H9 (cell line): ENCODE results near the gene APOBEC4. TPM values are rescaled to one million over a fixed set of nuclear protein-coding genes. Genes with fewer than 3 reads are reported as not detected.

Experiments used
- DNase-seq: peaks from one replicate; pipeline ENCODE4 v3.0.0-alpha.2; 2017
- H2AFZ ChIP-seq: one replicate; pipeline ENCODE4 v1.6.1; 2013; ENCODE audit warnings: mild to moderate bottlenecking, low read length, control low read depth, moderate library complexity
- H2AK5ac ChIP-seq: 2 replicates; pipeline ENCODE4 v1.6.1; 2013; ENCODE audit warnings: low read length, control low read depth, mixed read lengths; ENCODE audit not compliant: insufficient read length
- H2BK120ac ChIP-seq: one replicate; pipeline ENCODE4 v1.6.1; 2013; ENCODE audit warnings: low read depth, mild to moderate bottlenecking, low read length, control low read depth, inconsistent platforms; ENCODE audit not compliant: poor library complexity, severe bottlenecking
- H2BK12ac ChIP-seq: 2 replicates; pipeline ENCODE4 v1.6.1; 2013; ENCODE audit warnings: low read length, control low read depth, mixed read lengths, low read depth; ENCODE audit not compliant: insufficient read length
- H2BK15ac ChIP-seq: 2 replicates; pipeline ENCODE4 v1.6.1; 2013; ENCODE audit warnings: low read depth, low read length, control low read depth
- H2BK20ac ChIP-seq: one replicate; pipeline ENCODE4 v1.6.1; 2013; ENCODE audit warnings: low read depth, mild to moderate bottlenecking, low read length, control low read depth, inconsistent platforms; ENCODE audit not compliant: poor library complexity, severe bottlenecking
- H2BK5ac ChIP-seq: 2 replicates; pipeline ENCODE4 v1.6.1; 2013; ENCODE audit warnings: low read length, control low read depth, mixed read lengths; ENCODE audit not compliant: insufficient read length
- H3K14ac ChIP-seq: 2 replicates; pipeline ENCODE4 v1.6.1; 2013; ENCODE audit warnings: low read length, control low read depth; ENCODE audit not compliant: insufficient read depth
- H3K18ac ChIP-seq: 2 replicates; pipeline ENCODE4 v1.6.1; 2013; ENCODE audit warnings: low read depth, mild to moderate bottlenecking, mixed read lengths, low read length, control low read depth; ENCODE audit not compliant: insufficient read length
- H3K23ac ChIP-seq: 2 replicates; pipeline ENCODE4 v1.6.1; 2013; ENCODE audit warnings: low read length, control low read depth, mixed read lengths, low read depth; ENCODE audit not compliant: insufficient read length
- H3K23me2 ChIP-seq: 2 replicates; pipeline ENCODE4 v1.6.1; 2013; ENCODE audit warnings: low read depth, mild to moderate bottlenecking, mixed read lengths, low read length, control low read depth; ENCODE audit not compliant: insufficient read length, poor library complexity, severe bottlenecking
- H3K27ac ChIP-seq: 2 replicates; pipeline ENCODE4 v1.5.1; 2013; ENCODE audit warnings: low read length, control low read depth, mixed read lengths, low read depth; ENCODE audit not compliant: insufficient read length
- H3K27me3 ChIP-seq: 2 replicates; pipeline ENCODE4 v1.6.1; 2013; ENCODE audit warnings: low read length, control low read depth, inconsistent platforms; ENCODE audit not compliant: insufficient read depth
- H3K4ac ChIP-seq: 2 replicates; pipeline ENCODE4 v1.6.1; 2013; ENCODE audit warnings: low read depth, mild to moderate bottlenecking, control low read depth, inconsistent platforms, low read length, moderate library complexity
- H3K4me1 ChIP-seq: 2 replicates; pipeline ENCODE4 v1.6.1; 2013; ENCODE audit warnings: low read length, control low read depth, inconsistent platforms; ENCODE audit not compliant: insufficient read depth
- H3K4me2 ChIP-seq: 2 replicates; pipeline ENCODE4 v1.6.1; 2013; ENCODE audit warnings: low read length, control low read depth, mixed read lengths; ENCODE audit not compliant: insufficient read length, insufficient read depth
- H3K56ac ChIP-seq: 2 replicates; pipeline ENCODE4 v1.6.1; 2013; ENCODE audit warnings: low read depth, mild to moderate bottlenecking, mixed read lengths, low read length, control low read depth; ENCODE audit not compliant: insufficient read length
- H3K79me1 ChIP-seq: 2 replicates; pipeline ENCODE4 v1.6.1; 2013; ENCODE audit warnings: low read depth, mild to moderate bottlenecking, moderate library complexity, low read length, control low read depth, inconsistent platforms; ENCODE audit not compliant: insufficient read depth, poor library complexity, severe bottlenecking
- H3K79me2 ChIP-seq: 2 replicates; pipeline ENCODE4 v1.6.1; 2013; ENCODE audit warnings: low read length, control low read depth, inconsistent platforms; ENCODE audit not compliant: insufficient read depth
- H3K9ac ChIP-seq: 2 replicates; pipeline ENCODE4 v1.6.1; 2013; ENCODE audit warnings: low read length, control low read depth, mixed read lengths; ENCODE audit not compliant: insufficient read length; ENCODE audit errors: extremely low read depth
- H3K9me3 ChIP-seq: one replicate; pipeline ENCODE4 v1.6.1; 2013; ENCODE audit warnings: low read depth, low read length, inconsistent platforms; ENCODE audit not compliant: control insufficient read depth
- H3T11ph ChIP-seq: one replicate; pipeline ENCODE4 v1.6.1; 2013; ENCODE audit warnings: mild to moderate bottlenecking, low read length, control low read depth, inconsistent platforms
- H4K20me1 ChIP-seq: one replicate; pipeline ENCODE4 v1.6.1; 2013; ENCODE audit not compliant: control insufficient read depth, insufficient read length, insufficient read depth
- H4K5ac ChIP-seq: 2 replicates; pipeline ENCODE4 v1.6.1; 2013; ENCODE audit warnings: low read depth, mild to moderate bottlenecking, mixed read lengths, low read length, control low read depth; ENCODE audit not compliant: insufficient read length
- H4K8ac ChIP-seq: replicated peaks from 2 replicates; pipeline ENCODE4 v1.6.1; 2013; ENCODE audit warnings: low read length, control low read depth, mixed read lengths, low read depth; ENCODE audit not compliant: insufficient read length
- H4K91ac ChIP-seq: 2 replicates; pipeline ENCODE4 v1.6.1; 2013; ENCODE audit warnings: low read depth, mild to moderate bottlenecking, moderate library complexity, mixed read lengths, low read length, control low read depth; ENCODE audit not compliant: insufficient read length
- H3K27ac Mint-ChIP-seq, 3 experiments: 2 replicates in 2 of 3; 3 replicates in 1 of 3; pipeline ENCODE4 v1.8.0; 2020 to 2021; ENCODE audit warnings: mixed read lengths in 3 of 3, mild to moderate bottlenecking in 1 of 3, moderate library complexity in 1 of 3
- H3K27me3 Mint-ChIP-seq: 2 replicates; pipeline ENCODE4 v1.8.0; 2021; ENCODE audit warnings: low read depth, mild to moderate bottlenecking, moderate library complexity, mixed read lengths
- H3K36me3 Mint-ChIP-seq, 3 experiments: 2 replicates in 2 of 3; 3 replicates in 1 of 3; pipeline ENCODE4 v1.8.0; 2020 to 2021; ENCODE audit warnings: low read depth in 3 of 3, mixed read lengths in 3 of 3; ENCODE audit not compliant: insufficient read depth in 1 of 3
- H3K4me1 Mint-ChIP-seq, 2 experiments: 2 replicates each; pipeline ENCODE4 v1.8.0; 2020; ENCODE audit warnings: mixed read lengths in 2 of 2
- H3K4me3 Mint-ChIP-seq, 2 experiments: 2 replicates in 1 of 2; 3 replicates in 1 of 2; pipeline ENCODE4 v1.8.0; 2020 to 2021; ENCODE audit warnings: mild to moderate bottlenecking in 2 of 2, mixed read lengths in 2 of 2, moderate library complexity in 1 of 2
- H3K9me3 Mint-ChIP-seq, 2 experiments: 2 replicates in 1 of 2; 3 replicates in 1 of 2; pipeline ENCODE4 v1.8.0; 2020; ENCODE audit warnings: mild to moderate bottlenecking in 2 of 2, mixed read lengths in 2 of 2, moderate library complexity in 1 of 2
- WGBS: extraction: QIAGEN DNeasy Blood & Tissue Kit; methylation state at CpG from one replicate; pipeline ENCODE4 v1.1.7; 2013; ENCODE audit warnings: missing lambda C conversion rate, low lambda C conversion rate, mixed read lengths; ENCODE audit not compliant: insufficient read length; ENCODE audit errors: extremely low coverage; 5-methylcytosine and 5-hydroxymethylcytosine counted together
- total RNA-seq: library from RNA; stranded (reverse); gene quantifications from 2 replicates; pipeline ENCODE4 v1.2.1, GENCODE V29; 2021
- TF ChIP-seq, protein P1 (sequence below): fragments of 200-600 bp; sonication (generic); conservative IDR thresholded peaks from 3 replicates; pipeline ENCODE4 v1.8.0; 2021; ENCODE audit warnings: antibody characterized with exemption, mild to moderate bottlenecking

The APOBEC4 gene
- total RNA-seq, 1 experiment from 2014 or later, result not detected

DNA sequence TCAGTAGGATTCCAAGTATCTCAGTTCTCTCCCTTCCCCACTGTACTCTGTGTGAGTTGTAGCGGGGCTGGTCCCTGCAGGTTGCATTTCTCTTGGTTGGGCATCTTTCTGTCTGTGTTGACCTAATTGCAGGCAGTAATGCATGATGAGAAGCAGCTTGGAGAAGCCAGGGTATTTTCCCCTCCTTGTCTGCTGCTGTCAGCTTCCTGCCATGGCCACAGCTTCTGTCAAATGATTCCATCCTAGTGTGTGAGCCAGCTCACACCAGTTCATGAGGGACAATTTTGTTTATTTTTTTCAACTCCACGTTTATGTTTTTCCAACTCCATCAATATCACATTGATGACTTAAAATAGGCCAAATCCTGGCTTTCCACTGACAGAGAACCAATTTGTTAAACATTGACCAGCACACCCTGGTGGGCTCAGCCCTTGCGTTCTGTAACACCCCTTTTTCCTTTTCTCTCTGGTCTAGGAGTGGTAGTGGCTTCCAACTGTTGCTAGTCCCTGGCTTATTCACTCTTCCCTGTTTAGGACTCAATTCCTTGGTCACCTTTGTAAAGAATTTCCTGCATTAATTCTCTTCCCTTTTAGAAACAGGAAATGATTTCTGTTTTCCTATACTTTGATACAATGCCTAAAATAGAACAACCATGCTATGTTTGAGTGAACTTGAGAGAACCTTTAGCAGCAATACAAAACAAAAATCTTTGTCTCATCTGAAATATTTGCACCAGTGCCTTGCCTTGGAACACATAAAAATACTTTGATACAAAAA, 44.9 kb upstream of the APOBEC4 start:
- Histone ChIP-seq H3K27me3 (no peaks in the 10 kb centered on the region), H4K5ac (no peak overlapping the region), H2BK20ac (no peak overlapping the region), H3K9ac (no peak overlapping the region), H2BK12ac (no peak overlapping the region), H3K4me2 (no peak overlapping the region), H3K23me2 (no peaks in the 10 kb centered on the region), H3K56ac (no peak overlapping the region), H3K4ac (no peak overlapping the region), H3K14ac (no peak overlapping the region), H2BK120ac (no peak overlapping the region), H3K79me1 (no peaks in the 10 kb centered on the region), H3K9me3 (no peaks in the 10 kb centered on the region), H3K18ac (no peak overlapping the region), H2AK5ac (no peak overlapping the region), H2BK15ac (no peak overlapping the region), H4K91ac (no peak overlapping the region), H3K27ac (no peak overlapping the region), H2BK5ac (no peak overlapping the region), H4K20me1 (no peaks in the 10 kb centered on the region), H3K4me1 (no peaks in the 10 kb centered on the region), H2AFZ (no peak overlapping the region), H4K8ac (no peak overlapping the region), H3T11ph (no peak overlapping the region), H3K79me2 (no peaks in the 10 kb centered on the region), H3K23ac (no peak overlapping the region)
- H3K4me1 Mint-ChIP-seq, result peaks cover 0 to 5% of the 10 kb centered on the region in 2 experiments; a peak in 2 of 4 replicates
- no peak overlapping the region for H3K27ac Mint-ChIP-seq
- TF ChIP-seq, protein P1, sequence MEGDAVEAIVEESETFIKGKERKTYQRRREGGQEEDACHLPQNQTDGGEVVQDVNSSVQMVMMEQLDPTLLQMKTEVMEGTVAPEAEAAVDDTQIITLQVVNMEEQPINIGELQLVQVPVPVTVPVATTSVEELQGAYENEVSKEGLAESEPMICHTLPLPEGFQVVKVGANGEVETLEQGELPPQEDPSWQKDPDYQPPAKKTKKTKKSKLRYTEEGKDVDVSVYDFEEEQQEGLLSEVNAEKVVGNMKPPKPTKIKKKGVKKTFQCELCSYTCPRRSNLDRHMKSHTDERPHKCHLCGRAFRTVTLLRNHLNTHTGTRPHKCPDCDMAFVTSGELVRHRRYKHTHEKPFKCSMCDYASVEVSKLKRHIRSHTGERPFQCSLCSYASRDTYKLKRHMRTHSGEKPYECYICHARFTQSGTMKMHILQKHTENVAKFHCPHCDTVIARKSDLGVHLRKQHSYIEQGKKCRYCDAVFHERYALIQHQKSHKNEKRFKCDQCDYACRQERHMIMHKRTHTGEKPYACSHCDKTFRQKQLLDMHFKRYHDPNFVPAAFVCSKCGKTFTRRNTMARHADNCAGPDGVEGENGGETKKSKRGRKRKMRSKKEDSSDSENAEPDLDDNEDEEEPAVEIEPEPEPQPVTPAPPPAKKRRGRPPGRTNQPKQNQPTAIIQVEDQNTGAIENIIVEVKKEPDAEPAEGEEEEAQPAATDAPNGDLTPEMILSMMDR, result no peak
- H3K36me3 Mint-ChIP-seq, result no peaks in the 10 kb centered on the region
- no CpG with 5 or more reads among the region's 3 CpGs for WGBS
- no peaks in the 10 kb centered on the region for H3K27me3 Mint-ChIP-seq
- no peaks in the 10 kb centered on the region for H3K9me3 Mint-ChIP-seq
- H3K4me3 Mint-ChIP-seq, result no peak overlapping the region
- DNase-seq, result no peak
